ENCODE data around the gene MCTP1.

DNA sequence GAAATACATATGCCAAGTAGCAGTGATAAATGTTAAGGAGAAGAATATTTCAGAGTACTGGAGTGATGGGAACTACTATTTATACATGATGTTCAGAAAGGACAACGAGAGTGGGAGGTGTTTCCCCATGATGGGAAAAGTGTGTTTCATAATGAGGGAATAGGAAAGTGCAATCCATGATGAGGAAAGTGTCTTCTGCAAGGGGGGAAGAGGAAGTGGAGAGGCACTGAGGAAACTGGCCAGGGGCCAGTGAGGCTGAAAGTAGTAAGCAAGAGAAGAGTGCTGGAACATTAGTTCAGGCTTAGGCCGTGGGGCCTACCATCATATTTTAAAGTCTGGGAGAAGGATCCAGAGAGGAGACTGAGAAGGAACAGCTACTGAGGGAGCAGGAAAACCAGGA is 339.2 kb downstream of the MCTP1 start:
- TF ChIP-seq ZNF565 (CRISPR knock-in tag; conservative IDR thresholded peaks at IDR 0.05; ENCODE audit: low read depth), result no peak
- TF ChIP-seq, protein P1, sequence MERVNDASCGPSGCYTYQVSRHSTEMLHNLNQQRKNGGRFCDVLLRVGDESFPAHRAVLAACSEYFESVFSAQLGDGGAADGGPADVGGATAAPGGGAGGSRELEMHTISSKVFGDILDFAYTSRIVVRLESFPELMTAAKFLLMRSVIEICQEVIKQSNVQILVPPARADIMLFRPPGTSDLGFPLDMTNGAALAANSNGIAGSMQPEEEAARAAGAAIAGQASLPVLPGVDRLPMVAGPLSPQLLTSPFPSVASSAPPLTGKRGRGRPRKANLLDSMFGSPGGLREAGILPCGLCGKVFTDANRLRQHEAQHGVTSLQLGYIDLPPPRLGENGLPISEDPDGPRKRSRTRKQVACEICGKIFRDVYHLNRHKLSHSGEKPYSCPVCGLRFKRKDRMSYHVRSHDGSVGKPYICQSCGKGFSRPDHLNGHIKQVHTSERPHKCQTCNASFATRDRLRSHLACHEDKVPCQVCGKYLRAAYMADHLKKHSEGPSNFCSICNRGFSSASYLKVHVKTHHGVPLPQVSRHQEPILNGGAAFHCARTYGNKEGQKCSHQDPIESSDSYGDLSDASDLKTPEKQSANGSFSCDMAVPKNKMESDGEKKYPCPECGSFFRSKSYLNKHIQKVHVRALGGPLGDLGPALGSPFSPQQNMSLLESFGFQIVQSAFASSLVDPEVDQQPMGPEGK (CRISPR knock-in tag; IDR thresholded peaks at IDR 0.05; ENCODE audit: borderline replicate concordance), result no peak
- no peak for TF ChIP-seq BACH2 (CRISPR knock-in tag; IDR thresholded peaks at IDR 0.05; ENCODE audit: borderline replicate concordance)
- no peak for TF ChIP-seq SNAI2 (CRISPR knock-in tag; IDR thresholded peaks at IDR 0.05)

Measured in SK-N-SH treated with all-trans-retinoic acid at 6 μM for 48 hours (cell line).